Measurements from ENCODE around the gene DDX10. TPM values are rescaled to one million over a fixed set of nuclear protein-coding genes. Genes with fewer than 3 reads are reported as not detected.
A peak's percentile ranks its signal among the peaks of the same experiment; 100 is the strongest.

The DDX10 gene
- total RNA-seq, 1 experiment from 2014 or later: 48.3 TPM

GRCh38 chr11:108886005-108886659, 221.3 kb downstream of the DDX10 start:
- no peaks in the 10 kb centered on the region for H4K20me1 ChIP-seq (ENCODE audit: control insufficient read depth, insufficient read depth, insufficient read length)
- H2BK12ac ChIP-seq (ENCODE audit: insufficient read length, low read depth, low read length): no peak overlapping the region
- H3K9me3 Mint-ChIP-seq: no peaks in the 10 kb centered on the region
- H2BK20ac ChIP-seq (ENCODE audit: low read depth, low read length, poor library complexity, severe bottlenecking): no peak overlapping the region
- H4K5ac ChIP-seq (ENCODE audit: insufficient read length, low read depth, low read length): no peak overlapping the region
- peaks cover 8 to 12% of the 10 kb centered on the region in 2 experiments for H3K4me1 Mint-ChIP-seq
- no peak overlapping the region for H3T11ph ChIP-seq (ENCODE audit: low read length)
- peak overlapping the region in 2 of 3 experiments; percentile 37 to 46; a peak in 2 of 7 replicates for H3K27ac Mint-ChIP-seq
- no peak overlapping the region for H3K4ac ChIP-seq (ENCODE audit: low read depth, low read length)
- no peaks in the 10 kb centered on the region for H3K27me3 Mint-ChIP-seq (ENCODE audit: low read depth)
- H3K23me2 ChIP-seq (ENCODE audit: insufficient read length, low read depth, low read length, poor library complexity, severe bottlenecking): no peaks in the 10 kb centered on the region
- no peak overlapping the region for H3K9ac ChIP-seq (ENCODE audit: extremely low read depth, insufficient read length, low read length)
- no peak overlapping the region for H3K56ac ChIP-seq (ENCODE audit: insufficient read length, low read depth, low read length)
- no peak overlapping the region for H2BK120ac ChIP-seq (ENCODE audit: low read depth, low read length, poor library complexity, severe bottlenecking)
- no peak overlapping the region for H3K23ac ChIP-seq (ENCODE audit: insufficient read length, low read depth, low read length)
- H3K4me1 ChIP-seq (ENCODE audit: insufficient read depth, low read length): peaks cover 6% of the 10 kb centered on the region
- H2BK15ac ChIP-seq (ENCODE audit: low read depth, low read length): no peak overlapping the region
- no peak overlapping the region for H3K18ac ChIP-seq (ENCODE audit: insufficient read length, low read depth, low read length)
- no peak overlapping the region for H4K91ac ChIP-seq (ENCODE audit: insufficient read length, low read depth, low read length)
- no peaks in the 10 kb centered on the region for H3K79me2 ChIP-seq (ENCODE audit: insufficient read depth, low read length)
- no peak overlapping the region for H2BK5ac ChIP-seq (ENCODE audit: insufficient read length, low read length)
- no peak overlapping the region for H3K4me3 Mint-ChIP-seq
- no peaks in the 10 kb centered on the region for H3K27me3 ChIP-seq (ENCODE audit: insufficient read depth, low read length)
- no peak overlapping the region for H2AK5ac ChIP-seq (ENCODE audit: insufficient read length, low read length)
- H3K36me3 Mint-ChIP-seq (ENCODE audit: insufficient read depth in 1 of 3, low read depth in 3 of 3): no peaks in the 10 kb centered on the region
- no peaks in the 10 kb centered on the region for H3K79me1 ChIP-seq (ENCODE audit: insufficient read depth, low read depth, low read length, poor library complexity, severe bottlenecking)
- no peak overlapping the region for H3K4me2 ChIP-seq (ENCODE audit: insufficient read depth, insufficient read length, low read length)
- TF ChIP-seq CTCF (conservative IDR thresholded peaks at IDR 0.05): no peak
- no peak overlapping the region for H3K14ac ChIP-seq (ENCODE audit: insufficient read depth, low read length)
- no CpG with 5 or more reads among the region's 2 CpGs for whole genome bisulfite sequencing (ENCODE audit: extremely low coverage, insufficient read length, low lambda C conversion rate)
- H4K8ac ChIP-seq (replicated peaks; ENCODE audit: insufficient read length, low read depth, low read length): no peak overlapping the region
- no peaks in the 10 kb centered on the region for H3K9me3 ChIP-seq (ENCODE audit: control insufficient read depth, low read depth, low read length)
- H2AFZ ChIP-seq (ENCODE audit: low read length): no peak overlapping the region
- DNase-seq: no peak
- no peak overlapping the region for H3K27ac ChIP-seq (ENCODE audit: insufficient read length, low read depth, low read length)
